Endothelial cell of hepatic sinusoid (primary cell): ENCODE results near the gene SPRTN.

Experiments used
- in situ Hi-C: cut with HindIII; loops from 2 replicates; pipeline ENCODE4 v1.10.0; 2017; ENCODE audit warnings: low sequenced_read_pairs

SPRTN gene, protein sequence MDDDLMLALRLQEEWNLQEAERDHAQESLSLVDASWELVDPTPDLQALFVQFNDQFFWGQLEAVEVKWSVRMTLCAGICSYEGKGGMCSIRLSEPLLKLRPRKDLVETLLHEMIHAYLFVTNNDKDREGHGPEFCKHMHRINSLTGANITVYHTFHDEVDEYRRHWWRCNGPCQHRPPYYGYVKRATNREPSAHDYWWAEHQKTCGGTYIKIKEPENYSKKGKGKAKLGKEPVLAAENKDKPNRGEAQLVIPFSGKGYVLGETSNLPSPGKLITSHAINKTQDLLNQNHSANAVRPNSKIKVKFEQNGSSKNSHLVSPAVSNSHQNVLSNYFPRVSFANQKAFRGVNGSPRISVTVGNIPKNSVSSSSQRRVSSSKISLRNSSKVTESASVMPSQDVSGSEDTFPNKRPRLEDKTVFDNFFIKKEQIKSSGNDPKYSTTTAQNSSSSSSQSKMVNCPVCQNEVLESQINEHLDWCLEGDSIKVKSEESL

DNA sequence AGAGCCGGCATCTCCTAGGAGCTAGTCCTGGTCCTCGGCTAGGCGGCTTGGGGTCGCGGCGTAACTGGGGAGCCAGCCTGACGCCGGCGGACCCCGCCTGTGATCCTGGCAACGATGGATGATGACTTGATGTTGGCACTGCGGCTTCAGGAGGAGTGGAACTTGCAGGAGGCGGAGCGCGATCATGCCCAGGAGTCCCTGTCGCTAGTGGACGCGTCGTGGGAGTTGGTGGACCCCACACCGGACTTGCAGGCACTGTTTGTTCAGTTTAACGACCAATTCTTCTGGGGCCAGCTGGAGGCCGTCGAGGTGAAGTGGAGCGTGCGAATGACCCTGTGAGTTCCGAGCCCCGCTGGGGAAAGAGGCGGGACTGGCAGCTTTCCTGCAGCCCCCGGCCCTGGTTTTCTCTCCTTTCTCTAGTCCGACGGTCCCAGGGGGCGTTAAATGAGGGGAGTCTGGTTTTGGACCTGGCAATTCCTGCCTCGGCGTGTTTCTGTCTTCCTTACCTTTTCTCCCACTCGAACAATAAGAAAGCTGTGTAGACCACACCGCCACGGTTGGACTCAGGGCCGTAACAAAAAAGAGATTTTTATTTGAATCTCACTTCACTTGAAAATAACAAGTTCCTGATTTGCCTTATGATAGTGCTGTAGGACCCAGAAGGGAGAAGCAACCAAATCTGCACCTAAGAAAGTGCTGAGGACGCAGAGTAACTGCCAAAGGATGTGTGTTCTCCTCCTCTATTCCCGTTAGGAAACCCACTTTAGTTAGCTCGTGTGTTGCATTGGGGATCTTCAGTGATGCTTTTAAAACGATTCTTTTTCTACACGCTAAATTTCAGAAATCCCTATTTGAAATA, at the start of gene SPRTN:
TSS of gene SPRTN (plus strand) at position 24 of the 859 bp plus-strand sequence. CDS start at position 115, 91 bp downstream.
- in situ Hi-C loops = no loop called here

DNA sequence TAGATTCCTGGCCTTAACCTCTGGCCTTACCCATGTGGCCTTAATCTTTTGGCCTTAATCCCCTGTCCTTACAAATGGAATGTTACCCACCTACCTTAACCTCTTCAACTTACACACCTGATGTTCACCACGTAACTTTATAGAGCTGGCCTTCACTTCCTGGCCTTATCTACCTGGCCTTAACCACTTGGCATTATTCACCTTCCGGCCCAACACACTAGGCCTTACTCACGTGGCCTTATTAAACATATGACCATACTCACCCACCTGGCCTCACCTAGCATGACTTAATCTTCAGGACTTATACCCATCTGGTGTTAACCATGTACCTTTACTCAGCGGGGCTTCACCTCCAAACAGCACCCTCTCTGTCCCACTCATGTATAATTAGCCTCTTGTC, 42.2 kb upstream of the SPRTN start:
- in situ Hi-C loops = no loop called here

DNA sequence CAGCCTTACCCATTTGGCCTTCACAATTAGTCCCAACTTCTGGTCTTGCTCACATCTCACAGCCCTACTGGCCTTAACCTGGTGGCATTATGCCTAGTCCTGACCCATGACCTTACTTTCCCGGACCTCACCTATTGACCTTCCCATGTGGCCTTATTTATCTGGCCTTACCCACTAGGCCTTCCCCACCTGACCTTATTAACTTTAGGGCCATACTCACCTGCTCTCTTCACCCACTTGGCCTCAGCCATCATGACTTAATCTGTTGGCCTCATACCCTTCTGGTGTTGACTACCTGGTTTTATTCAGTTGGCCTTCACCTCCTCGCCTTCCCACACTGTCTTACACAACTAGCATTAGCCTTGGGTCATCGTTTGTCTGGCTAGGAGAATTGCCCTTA, 36.1 kb upstream of the SPRTN start:
- in situ Hi-C loops = no loop called here

DNA sequence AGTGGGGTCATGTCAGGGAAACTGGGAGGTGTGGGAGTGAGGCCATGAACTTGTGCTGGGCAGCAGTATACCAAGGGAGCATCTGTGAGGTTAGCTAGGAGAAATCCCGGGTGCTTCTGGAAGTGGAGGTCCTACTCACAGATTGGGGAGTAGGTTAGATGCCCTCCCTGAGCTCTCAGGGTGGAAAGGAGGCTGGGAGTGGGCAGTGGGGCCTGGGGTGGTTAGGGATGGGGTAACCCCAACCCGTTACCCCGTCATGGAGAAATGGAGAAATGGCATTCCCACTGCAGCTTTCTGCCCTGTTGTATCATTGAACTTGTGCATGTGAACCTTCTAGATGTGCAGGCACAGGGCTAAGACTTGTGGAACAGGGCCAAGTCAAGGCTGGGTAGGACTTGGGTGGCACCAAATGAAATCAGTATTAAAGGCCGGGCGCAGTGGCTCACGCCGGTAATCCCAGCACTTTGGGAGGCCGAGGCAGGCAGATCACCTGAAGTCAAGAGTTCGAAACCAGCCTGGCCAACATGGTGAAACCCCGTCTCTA, 27.6 kb upstream of the SPRTN start:
- in situ Hi-C loops = no loop called here

DNA sequence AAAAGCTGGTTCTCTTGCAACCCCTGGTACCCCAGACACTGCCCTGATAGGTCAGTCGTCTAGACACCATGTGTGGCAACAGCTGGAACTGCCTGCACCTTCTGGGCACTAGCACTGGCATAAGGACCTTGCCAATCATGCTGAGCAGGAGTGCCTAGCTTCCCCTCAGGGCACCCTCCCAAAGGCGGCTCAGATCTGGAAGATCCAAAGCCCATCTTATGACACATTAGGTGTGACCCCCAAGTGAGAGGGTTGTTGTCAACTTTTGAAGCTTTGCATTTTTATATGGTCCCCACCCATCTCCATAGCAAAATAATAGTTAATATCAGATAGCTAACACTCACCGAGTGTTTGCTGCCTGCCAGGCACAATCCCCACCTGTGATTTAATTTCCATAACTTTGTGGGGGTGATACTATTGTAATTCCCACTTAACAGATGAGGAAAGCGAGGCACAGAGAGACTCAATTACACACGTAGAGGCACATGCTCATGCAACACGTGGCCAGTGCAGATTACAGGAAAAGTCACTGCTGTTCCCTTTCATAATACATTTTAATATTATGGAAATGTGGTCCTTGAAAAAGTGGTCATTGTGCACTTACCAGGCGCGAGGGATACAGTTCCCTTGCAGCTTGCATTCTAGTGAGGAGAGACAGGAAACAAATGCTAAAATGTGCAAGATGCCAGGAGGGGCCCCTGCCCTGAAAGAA, 26.2 kb upstream of the SPRTN start:
- in situ Hi-C loops = no loop called here

DNA sequence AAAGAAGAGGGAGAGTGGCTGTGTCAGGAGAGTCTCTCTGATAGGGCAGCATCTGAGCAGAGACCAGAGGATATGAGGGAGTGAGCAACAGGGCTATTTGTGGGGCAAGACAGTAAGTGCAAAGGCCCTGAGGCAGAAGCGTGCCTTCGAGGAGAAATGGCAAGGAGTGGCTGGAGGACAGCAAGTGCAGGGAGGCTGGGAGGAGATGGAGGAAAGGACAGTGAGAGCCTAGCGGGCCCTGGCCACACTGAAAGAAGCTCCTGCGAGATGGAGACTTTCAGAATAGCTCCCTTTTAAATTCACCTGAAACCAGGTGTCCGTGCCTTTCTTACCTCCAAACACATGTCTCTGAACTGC, 25.7 kb upstream of the SPRTN start:
- in situ Hi-C loops = no loop called here

DNA sequence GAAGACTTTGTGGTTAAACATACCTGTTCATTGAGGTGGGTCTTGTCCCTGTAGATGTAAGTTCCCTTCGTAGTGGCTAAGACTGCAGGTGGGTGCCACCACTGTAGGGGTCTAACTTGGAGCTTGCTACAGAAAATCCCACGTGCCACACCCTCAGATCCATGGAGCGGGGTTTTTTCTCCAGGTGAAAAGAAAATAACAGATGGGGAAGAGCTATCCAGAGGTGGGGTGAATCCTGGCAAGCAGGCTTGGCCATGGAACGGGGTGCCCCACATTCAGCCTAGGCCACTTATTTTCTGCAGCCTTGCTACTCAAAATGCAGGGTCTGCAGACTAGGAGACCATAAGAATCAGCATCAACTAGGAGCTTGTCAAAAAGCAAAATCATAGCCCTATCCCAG, 24.4 kb upstream of the SPRTN start:
- in situ Hi-C loops = no loop called here

DNA sequence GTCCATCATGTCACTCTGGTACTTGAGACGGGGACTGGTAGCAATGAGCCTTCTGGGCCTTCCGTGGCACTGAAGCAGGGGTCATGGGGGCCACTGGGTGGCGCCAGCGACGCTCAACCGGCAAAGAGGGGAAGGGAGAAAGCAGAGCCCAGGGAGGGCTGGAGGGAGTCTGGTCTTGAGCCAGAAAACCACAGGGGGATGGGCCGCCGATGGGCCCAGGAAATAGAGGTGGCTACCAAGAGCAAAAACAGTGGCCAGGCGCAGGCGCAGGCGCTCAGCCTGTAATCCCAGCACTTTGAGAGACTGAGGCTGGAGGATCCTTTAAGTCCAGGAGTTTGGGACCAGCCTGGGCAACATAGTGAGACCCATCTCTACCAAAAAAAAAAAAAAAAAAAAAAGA, 22.2 kb upstream of the SPRTN start:
- in situ Hi-C loops = loop anchor here (5.0 kb wide), 1 partner anchor 99 kb away; no protein-coding TSS in a partner anchor

DNA sequence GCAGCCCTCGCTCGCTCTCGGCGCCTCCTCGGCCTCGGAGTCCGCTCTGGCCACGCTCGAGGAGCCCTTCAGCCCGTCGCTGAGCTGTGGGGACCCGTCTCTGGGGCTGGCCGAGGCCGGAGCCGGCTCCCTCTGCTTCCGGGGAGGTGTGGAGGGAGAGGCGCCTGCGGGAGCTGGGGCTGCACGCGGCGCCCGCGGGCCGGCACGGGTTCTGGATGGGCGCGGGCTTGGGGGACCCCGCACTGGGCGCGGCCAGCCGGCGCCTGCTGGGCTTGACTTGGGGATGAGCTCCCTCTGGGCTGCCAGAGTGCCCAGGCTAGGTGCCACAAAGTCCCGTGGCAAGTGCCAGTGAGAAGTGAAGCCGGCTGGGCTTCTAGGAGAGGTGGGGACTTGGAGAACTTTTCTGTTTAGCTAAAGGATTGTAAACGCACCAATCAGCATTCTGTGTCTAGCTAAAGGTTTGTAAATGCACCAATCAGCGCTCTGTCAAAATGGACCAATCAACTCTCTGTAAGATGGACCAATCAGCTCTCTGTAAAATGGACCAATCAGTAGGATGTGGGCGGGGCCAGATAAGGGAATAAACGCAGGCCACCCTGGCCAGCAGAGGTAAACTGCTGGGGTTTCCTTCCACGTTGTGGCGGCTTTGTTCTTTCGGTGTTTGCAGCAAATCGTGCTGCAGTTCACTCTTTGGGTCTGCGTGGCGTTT, 20.6 kb upstream of the SPRTN start:
- in situ Hi-C loops = loop anchor here (5.0 kb wide), 1 partner anchor 100 kb away; no protein-coding TSS in a partner anchor

DNA sequence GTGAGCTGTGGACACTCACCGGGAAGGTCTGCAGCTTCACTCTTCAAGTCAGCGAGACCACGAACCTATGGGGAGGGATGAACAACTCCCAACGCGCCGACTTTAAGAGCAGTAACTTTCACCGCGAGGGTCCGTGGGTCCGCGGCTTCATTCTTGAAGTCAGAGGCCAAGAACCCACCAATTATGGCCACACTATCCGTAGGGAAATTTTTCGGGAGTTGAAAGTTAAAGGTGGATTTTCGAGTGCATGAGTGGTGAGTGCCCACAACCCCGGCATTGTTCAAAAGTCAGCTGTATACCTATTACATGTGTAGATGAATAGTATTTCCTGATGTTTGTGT, 20.1 kb upstream of the SPRTN start:
- in situ Hi-C loops = loop anchor here (5.0 kb wide), 1 partner anchor 101 kb away; no protein-coding TSS in a partner anchor

DNA sequence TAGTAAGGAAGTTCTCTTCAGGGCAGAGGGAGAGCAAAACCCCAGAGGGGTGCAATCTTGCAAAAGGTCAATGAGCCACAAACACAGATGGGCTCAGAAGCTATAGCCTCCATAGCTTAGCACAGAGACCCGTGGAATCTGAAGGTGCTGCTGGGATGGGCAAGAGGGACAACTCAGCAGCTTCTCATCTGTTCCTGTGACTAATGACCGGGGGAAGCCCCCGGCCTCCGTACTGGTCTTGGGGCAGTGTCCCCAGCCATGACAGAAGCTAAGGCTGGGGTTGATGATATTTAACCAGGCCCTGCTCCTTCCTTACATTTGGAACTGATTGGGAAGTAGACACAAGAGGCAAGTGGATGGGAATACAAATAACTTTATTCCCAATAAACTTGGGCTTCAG, 19.5 kb upstream of the SPRTN start:
- in situ Hi-C loops = loop anchor here (5.0 kb wide), 1 partner anchor 101 kb away; no protein-coding TSS in a partner anchor

DNA sequence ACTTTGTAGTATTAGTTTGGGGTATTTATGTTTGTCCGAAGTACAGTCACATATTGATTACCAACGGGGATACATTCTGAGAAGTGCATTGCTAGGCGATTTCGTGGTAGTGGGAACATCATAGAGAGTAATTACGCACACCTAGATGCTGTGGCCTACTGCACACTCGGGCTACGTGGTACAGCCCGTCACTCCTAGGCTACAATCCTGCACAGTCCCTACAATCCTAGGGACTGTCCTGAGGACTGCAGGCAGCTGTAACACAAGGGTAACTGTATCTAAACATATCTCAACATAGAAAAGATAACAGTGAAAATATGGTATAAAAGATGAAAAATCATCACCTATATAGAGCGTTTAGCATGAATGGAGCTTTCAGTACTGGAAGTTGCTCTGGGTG, 19.0 kb upstream of the SPRTN start:
- in situ Hi-C loops = loop anchor here (5.0 kb wide), 1 partner anchor 102 kb away; no protein-coding TSS in a partner anchor

DNA sequence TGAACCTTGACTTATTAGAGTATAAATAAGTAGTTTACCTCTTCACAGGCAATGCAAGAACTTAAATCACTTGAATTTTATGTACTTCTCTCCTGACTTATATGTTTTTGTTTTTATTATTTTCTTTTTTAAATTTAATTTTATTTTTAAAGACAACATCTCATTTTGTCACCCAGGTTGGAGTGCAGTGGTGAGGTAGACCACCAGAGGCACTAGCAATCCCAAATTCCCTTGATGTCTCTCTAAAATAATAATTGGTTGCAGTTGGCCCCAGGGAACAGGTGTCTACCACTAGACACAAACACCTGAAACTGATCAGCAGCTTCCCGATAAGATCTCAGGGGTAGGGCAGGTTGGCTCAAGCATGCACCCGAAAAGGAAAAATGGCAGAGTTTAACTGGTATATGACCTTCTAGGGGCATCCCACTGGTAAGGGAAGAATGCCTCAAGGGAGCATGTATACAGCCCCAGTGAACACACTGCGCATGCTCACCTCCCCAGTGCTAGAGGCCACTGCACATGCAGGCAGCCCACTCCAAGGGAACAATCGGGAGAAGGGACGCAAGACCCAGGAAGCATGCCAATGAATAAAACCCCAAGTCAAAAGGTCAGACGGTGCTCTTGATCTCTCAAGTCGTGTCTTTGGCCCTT, 15.1 kb upstream of the SPRTN start:
- in situ Hi-C loops = no loop called here

DNA sequence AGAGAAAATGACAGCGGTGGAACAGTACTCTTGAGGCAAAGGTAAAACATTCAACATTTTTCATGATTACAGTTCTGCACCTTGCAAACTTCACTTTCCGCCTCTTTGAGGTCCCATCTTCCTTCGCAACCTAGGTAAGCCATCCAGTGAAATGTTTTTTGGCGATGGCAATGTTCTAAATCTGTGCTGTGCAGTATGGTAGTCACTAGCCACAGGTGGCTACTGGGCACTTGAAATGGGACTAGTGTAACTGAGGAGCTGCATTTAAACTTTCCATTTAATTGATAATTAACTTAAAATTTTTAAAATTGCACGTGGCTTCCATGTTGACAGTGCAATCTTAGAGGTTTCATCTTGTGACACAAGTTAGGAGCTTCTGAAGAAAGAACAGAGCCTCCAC, 13.4 kb upstream of the SPRTN start:
- in situ Hi-C loops = no loop called here

DNA sequence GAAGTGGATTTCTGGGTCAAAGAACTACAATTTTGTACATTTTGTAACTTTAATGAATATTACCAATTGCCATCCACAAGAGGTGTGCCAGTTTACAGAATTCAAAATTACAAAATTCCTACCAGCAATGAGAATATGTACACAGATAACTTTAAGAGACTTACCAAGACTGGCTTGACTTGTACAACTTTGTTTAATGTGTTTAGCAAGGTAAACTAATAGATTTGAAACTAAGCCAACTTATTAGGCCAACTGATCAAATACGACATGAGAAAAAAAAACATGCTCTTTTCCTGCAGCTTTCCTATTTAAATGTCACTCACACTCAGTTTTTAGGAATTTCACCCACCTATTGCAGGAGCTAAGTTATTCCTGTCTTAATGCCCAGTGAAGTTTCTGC, 11.8 kb upstream of the SPRTN start:
- in situ Hi-C loops = no loop called here

DNA sequence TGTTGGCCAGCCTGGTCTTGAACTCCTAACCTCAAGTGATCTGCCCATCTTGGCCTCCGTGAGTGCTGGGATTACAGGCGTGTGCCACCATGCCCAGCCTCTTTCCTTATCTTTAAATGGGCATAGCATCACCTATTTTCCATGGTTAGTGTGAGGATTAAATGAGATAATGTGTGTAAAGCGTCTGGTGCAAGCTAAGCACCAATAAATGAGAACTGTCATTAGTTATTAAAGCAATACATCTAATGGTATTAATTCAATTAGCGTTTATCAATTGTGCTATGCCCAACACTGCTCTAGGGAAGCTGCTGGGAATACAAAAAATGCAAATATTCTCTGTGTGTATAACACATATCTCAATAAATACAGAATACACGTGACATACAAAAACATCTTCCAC, 10.5 kb upstream of the SPRTN start:
- in situ Hi-C loops = no loop called here

DNA sequence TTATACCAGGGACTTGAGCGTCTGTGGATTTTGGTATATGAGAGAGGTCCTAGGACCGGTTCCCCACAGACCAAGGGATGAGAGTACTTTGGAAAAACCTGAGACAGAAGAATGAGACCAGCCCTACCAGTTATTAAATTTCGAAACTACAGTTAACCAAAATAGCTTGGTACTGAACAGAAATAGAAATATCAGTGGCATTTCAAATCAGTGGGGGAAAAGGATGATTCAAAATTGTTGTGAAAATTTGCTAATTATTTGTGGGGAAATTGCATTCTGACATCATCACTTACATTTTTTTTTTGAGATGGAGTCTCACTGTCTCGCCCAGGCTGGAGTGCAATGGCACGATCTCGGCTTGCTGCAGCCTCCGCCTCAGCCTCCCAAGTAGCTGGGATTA, 8.6 kb upstream of the SPRTN start:
- in situ Hi-C loops = no loop called here

DNA sequence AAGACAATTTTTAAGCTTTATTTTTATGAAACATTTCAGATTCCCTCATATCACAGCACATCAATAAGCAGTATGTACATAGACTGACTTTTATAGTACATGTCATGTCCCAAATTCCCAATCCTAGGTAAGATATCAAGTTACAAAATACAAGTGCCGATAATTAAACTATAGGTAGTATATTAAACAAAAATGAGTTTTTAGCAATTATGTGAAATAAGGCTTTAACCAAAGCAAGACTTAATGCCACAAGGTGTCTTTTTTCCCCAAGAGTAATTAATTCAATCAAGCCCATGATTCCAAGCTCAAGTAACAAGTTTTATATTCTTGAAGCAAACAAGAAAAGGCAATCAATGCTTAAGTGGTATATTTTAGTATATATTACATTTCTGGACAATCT, 5.3 kb upstream of the SPRTN start:
- in situ Hi-C loops = no loop called here

DNA sequence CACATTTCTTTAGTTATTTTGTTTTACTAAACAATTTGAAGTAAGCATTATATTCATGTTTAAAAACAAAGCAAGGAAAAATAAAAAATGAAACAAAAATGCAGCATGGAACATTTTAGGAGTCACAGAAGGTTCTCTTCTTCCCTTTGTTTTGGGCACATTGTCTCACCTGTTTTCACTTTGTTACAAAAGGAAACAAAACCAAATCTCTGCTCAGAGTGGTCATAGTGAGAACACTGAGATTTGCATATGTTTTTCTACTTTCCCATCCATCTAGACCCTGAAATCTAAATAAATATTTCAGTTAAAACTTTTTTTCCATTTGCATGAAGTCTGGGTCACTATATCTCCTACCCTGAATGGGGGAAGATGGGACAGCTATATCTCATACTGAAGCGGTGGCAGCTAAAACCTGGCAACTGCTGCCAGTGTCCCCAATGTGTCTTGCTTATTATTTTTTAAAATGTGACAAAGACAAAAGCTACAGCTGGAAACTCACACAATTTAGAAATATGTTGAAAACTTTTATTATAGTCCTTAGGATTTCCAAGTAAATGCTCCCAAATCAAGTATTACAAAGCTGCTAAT, 3.9 kb upstream of the SPRTN start:
- in situ Hi-C loops = no loop called here
